H9 (cell line): ENCODE data around the gene EEF2K. TPM values are rescaled to one million over a fixed set of nuclear protein-coding genes. Genes with fewer than 3 reads are reported as not detected.

Source experiments
- DNase-seq: peaks from one replicate; pipeline ENCODE4 v3.0.0-alpha.2; 2017
- H2AFZ ChIP-seq: one replicate; pipeline ENCODE4 v1.6.1; 2013; ENCODE audit warnings: mild to moderate bottlenecking, low read length, control low read depth, moderate library complexity
- H2AK5ac ChIP-seq: 2 replicates; pipeline ENCODE4 v1.6.1; 2013; ENCODE audit warnings: low read length, control low read depth, mixed read lengths; ENCODE audit not compliant: insufficient read length
- H2BK120ac ChIP-seq: one replicate; pipeline ENCODE4 v1.6.1; 2013; ENCODE audit warnings: low read depth, mild to moderate bottlenecking, low read length, control low read depth, inconsistent platforms; ENCODE audit not compliant: poor library complexity, severe bottlenecking
- H2BK12ac ChIP-seq: 2 replicates; pipeline ENCODE4 v1.6.1; 2013; ENCODE audit warnings: low read length, control low read depth, mixed read lengths, low read depth; ENCODE audit not compliant: insufficient read length
- H2BK15ac ChIP-seq: 2 replicates; pipeline ENCODE4 v1.6.1; 2013; ENCODE audit warnings: low read depth, low read length, control low read depth
- H2BK20ac ChIP-seq: one replicate; pipeline ENCODE4 v1.6.1; 2013; ENCODE audit warnings: low read depth, mild to moderate bottlenecking, low read length, control low read depth, inconsistent platforms; ENCODE audit not compliant: poor library complexity, severe bottlenecking
- H2BK5ac ChIP-seq: 2 replicates; pipeline ENCODE4 v1.6.1; 2013; ENCODE audit warnings: low read length, control low read depth, mixed read lengths; ENCODE audit not compliant: insufficient read length
- H3K14ac ChIP-seq: 2 replicates; pipeline ENCODE4 v1.6.1; 2013; ENCODE audit warnings: low read length, control low read depth; ENCODE audit not compliant: insufficient read depth
- H3K18ac ChIP-seq: 2 replicates; pipeline ENCODE4 v1.6.1; 2013; ENCODE audit warnings: low read depth, mild to moderate bottlenecking, mixed read lengths, low read length, control low read depth; ENCODE audit not compliant: insufficient read length
- H3K23ac ChIP-seq: 2 replicates; pipeline ENCODE4 v1.6.1; 2013; ENCODE audit warnings: low read length, control low read depth, mixed read lengths, low read depth; ENCODE audit not compliant: insufficient read length
- H3K23me2 ChIP-seq: 2 replicates; pipeline ENCODE4 v1.6.1; 2013; ENCODE audit warnings: low read depth, mild to moderate bottlenecking, mixed read lengths, low read length, control low read depth; ENCODE audit not compliant: insufficient read length, poor library complexity, severe bottlenecking
- H3K27ac ChIP-seq: 2 replicates; pipeline ENCODE4 v1.5.1; 2013; ENCODE audit warnings: low read length, control low read depth, mixed read lengths, low read depth; ENCODE audit not compliant: insufficient read length
- H3K27me3 ChIP-seq: 2 replicates; pipeline ENCODE4 v1.6.1; 2013; ENCODE audit warnings: low read length, control low read depth, inconsistent platforms; ENCODE audit not compliant: insufficient read depth
- H3K4ac ChIP-seq: 2 replicates; pipeline ENCODE4 v1.6.1; 2013; ENCODE audit warnings: low read depth, mild to moderate bottlenecking, control low read depth, inconsistent platforms, low read length, moderate library complexity
- H3K4me1 ChIP-seq: 2 replicates; pipeline ENCODE4 v1.6.1; 2013; ENCODE audit warnings: low read length, control low read depth, inconsistent platforms; ENCODE audit not compliant: insufficient read depth
- H3K4me2 ChIP-seq: 2 replicates; pipeline ENCODE4 v1.6.1; 2013; ENCODE audit warnings: low read length, control low read depth, mixed read lengths; ENCODE audit not compliant: insufficient read length, insufficient read depth
- H3K56ac ChIP-seq: 2 replicates; pipeline ENCODE4 v1.6.1; 2013; ENCODE audit warnings: low read depth, mild to moderate bottlenecking, mixed read lengths, low read length, control low read depth; ENCODE audit not compliant: insufficient read length
- H3K79me1 ChIP-seq: 2 replicates; pipeline ENCODE4 v1.6.1; 2013; ENCODE audit warnings: low read depth, mild to moderate bottlenecking, moderate library complexity, low read length, control low read depth, inconsistent platforms; ENCODE audit not compliant: insufficient read depth, poor library complexity, severe bottlenecking
- H3K79me2 ChIP-seq: 2 replicates; pipeline ENCODE4 v1.6.1; 2013; ENCODE audit warnings: low read length, control low read depth, inconsistent platforms; ENCODE audit not compliant: insufficient read depth
- H3K9ac ChIP-seq: 2 replicates; pipeline ENCODE4 v1.6.1; 2013; ENCODE audit warnings: low read length, control low read depth, mixed read lengths; ENCODE audit not compliant: insufficient read length; ENCODE audit errors: extremely low read depth
- H3K9me3 ChIP-seq: one replicate; pipeline ENCODE4 v1.6.1; 2013; ENCODE audit warnings: low read depth, low read length, inconsistent platforms; ENCODE audit not compliant: control insufficient read depth
- H3T11ph ChIP-seq: one replicate; pipeline ENCODE4 v1.6.1; 2013; ENCODE audit warnings: mild to moderate bottlenecking, low read length, control low read depth, inconsistent platforms
- H4K20me1 ChIP-seq: one replicate; pipeline ENCODE4 v1.6.1; 2013; ENCODE audit not compliant: control insufficient read depth, insufficient read length, insufficient read depth
- H4K5ac ChIP-seq: 2 replicates; pipeline ENCODE4 v1.6.1; 2013; ENCODE audit warnings: low read depth, mild to moderate bottlenecking, mixed read lengths, low read length, control low read depth; ENCODE audit not compliant: insufficient read length
- H4K8ac ChIP-seq: replicated peaks from 2 replicates; pipeline ENCODE4 v1.6.1; 2013; ENCODE audit warnings: low read length, control low read depth, mixed read lengths, low read depth; ENCODE audit not compliant: insufficient read length
- H4K91ac ChIP-seq: 2 replicates; pipeline ENCODE4 v1.6.1; 2013; ENCODE audit warnings: low read depth, mild to moderate bottlenecking, moderate library complexity, mixed read lengths, low read length, control low read depth; ENCODE audit not compliant: insufficient read length
- H3K27ac Mint-ChIP-seq, 3 experiments: 2 replicates in 2 of 3; 3 replicates in 1 of 3; pipeline ENCODE4 v1.8.0; 2020 to 2021; ENCODE audit warnings: mixed read lengths in 3 of 3, mild to moderate bottlenecking in 1 of 3, moderate library complexity in 1 of 3
- H3K27me3 Mint-ChIP-seq: 2 replicates; pipeline ENCODE4 v1.8.0; 2021; ENCODE audit warnings: low read depth, mild to moderate bottlenecking, moderate library complexity, mixed read lengths
- H3K36me3 Mint-ChIP-seq, 3 experiments: 2 replicates in 2 of 3; 3 replicates in 1 of 3; pipeline ENCODE4 v1.8.0; 2020 to 2021; ENCODE audit warnings: low read depth in 3 of 3, mixed read lengths in 3 of 3; ENCODE audit not compliant: insufficient read depth in 1 of 3
- H3K4me1 Mint-ChIP-seq, 2 experiments: 2 replicates each; pipeline ENCODE4 v1.8.0; 2020; ENCODE audit warnings: mixed read lengths in 2 of 2
- H3K4me3 Mint-ChIP-seq, 2 experiments: 2 replicates in 1 of 2; 3 replicates in 1 of 2; pipeline ENCODE4 v1.8.0; 2020 to 2021; ENCODE audit warnings: mild to moderate bottlenecking in 2 of 2, mixed read lengths in 2 of 2, moderate library complexity in 1 of 2
- H3K9me3 Mint-ChIP-seq, 2 experiments: 2 replicates in 1 of 2; 3 replicates in 1 of 2; pipeline ENCODE4 v1.8.0; 2020; ENCODE audit warnings: mild to moderate bottlenecking in 2 of 2, mixed read lengths in 2 of 2, moderate library complexity in 1 of 2
- CTCF ChIP-seq: fragments of 200-600 bp; sonication (generic); conservative IDR thresholded peaks from 3 replicates; pipeline ENCODE4 v1.8.0; 2021; ENCODE audit warnings: antibody characterized with exemption, mild to moderate bottlenecking
- WGBS: extraction: QIAGEN DNeasy Blood & Tissue Kit; methylation state at CpG from one replicate; pipeline ENCODE4 v1.1.7; 2013; ENCODE audit warnings: missing lambda C conversion rate, low lambda C conversion rate, mixed read lengths; ENCODE audit not compliant: insufficient read length; ENCODE audit errors: extremely low coverage; 5-methylcytosine and 5-hydroxymethylcytosine counted together
- total RNA-seq: library from RNA; stranded (reverse); gene quantifications from 2 replicates; pipeline ENCODE4 v1.2.1, GENCODE V29; 2021

Gene EEF2K
- total RNA-seq, 1 experiment from 2014 or later = 20.7 TPM

- Histone ChIP-seq H3K4me1 (no peaks in the 10 kb centered on the region), H4K91ac (no peak overlapping the region), H2BK20ac (no peak overlapping the region), H3K23ac (no peak overlapping the region), H4K20me1 (peaks cover 3% of the 10 kb centered on the region), H2BK12ac (no peak overlapping the region), H3K4me2 (no peak overlapping the region), H2BK5ac (no peak overlapping the region), H3K79me2 (peaks cover 8% of the 10 kb centered on the region; the same call in 1 of the 2 replicates), H4K8ac (no peak overlapping the region), H3K4ac (no peak overlapping the region), H2AFZ (no peak overlapping the region), H3K56ac (no peak overlapping the region), H2BK15ac (no peak overlapping the region), H3K27ac (no peak overlapping the region), H3K23me2 (no peaks in the 10 kb centered on the region), H3T11ph (no peak overlapping the region), H2BK120ac (no peak overlapping the region), H3K79me1 (no peaks in the 10 kb centered on the region), H3K9me3 (no peaks in the 10 kb centered on the region), H4K5ac (no peak overlapping the region), H3K9ac (no peak overlapping the region), H3K14ac (no peak overlapping the region), H3K27me3 (no peaks in the 10 kb centered on the region), H2AK5ac (no peak overlapping the region), H3K18ac (no peak overlapping the region)
- DNase-seq = no peak
- no peak for TF ChIP-seq CTCF
- WGBS = no CpG with 5 or more reads among the region's 4 CpGs
- H3K27ac Mint-ChIP-seq = peak overlapping the region in 2 of 3 experiments; percentile 21 to 70; a peak in 2 of 7 replicates
- peaks cover 22 to 75% (median 51%) of the 10 kb centered on the region in 3 experiments for H3K36me3 Mint-ChIP-seq
- H3K4me3 Mint-ChIP-seq = no peak overlapping the region; a peak in 1 of 5 replicates
- no peaks in the 10 kb centered on the region for H3K27me3 Mint-ChIP-seq
- no peaks in the 10 kb centered on the region; a peak in 1 of 5 replicates for H3K9me3 Mint-ChIP-seq
- peaks cover 3 to 10% of the 10 kb centered on the region in 2 experiments; a peak in 2 of 4 replicates for H3K4me1 Mint-ChIP-seq
These were observed 98.3 kb downstream of the EEF2K start for GRCh38 chr16:22304411-22304810.
